HEK293 (cell line): ENCODE measurements around the gene USP9Y.

Experiments
- CTCF ChIA-PET: fragments of 350-600 bp; formaldehyde crosslinking; extraction: SDS; loops from one replicate; lab custom pipeline; 2021; ENCODE audit warnings: antibody characterized with exemption; lab: Yijun Ruan, JAX
- POLR2A ChIA-PET: fragments of 300-600 bp; formaldehyde crosslinking; extraction: SDS; loops from one replicate; lab custom pipeline; 2020; ENCODE audit warnings: antibody characterized with exemption, inconsistent platforms; lab: Yijun Ruan, JAX
- H3K27ac ChIP-seq: fragments of 200-500 bp; sonication (Bioruptor generic); 2 replicates; pipeline ENCODE4 v1.5.1; 2014; ENCODE audit warnings: low read depth, low read length, control low read depth, inconsistent platforms; ENCODE audit errors: extremely low read depth
- H3K36me3 ChIP-seq, 2 experiments: fragments of 200-500 bp in 1 of 2; sonication (Bioruptor generic) in 1 of 2; 1 replicate in 1 of 2; 2 replicates in 1 of 2; pipeline ENCODE4 v1.5.1; 2014 to 2017; ENCODE audit warnings: inconsistent platforms in 2 of 2, low read length in 2 of 2; ENCODE audit not compliant: control insufficient read depth in 2 of 2, insufficient read depth in 1 of 2
- H3K4me1 ChIP-seq: fragments of 200-500 bp; sonication (Bioruptor generic); 2 replicates; pipeline ENCODE4 v1.5.1; 2014; ENCODE audit warnings: mild to moderate bottlenecking, low read length, inconsistent platforms; ENCODE audit not compliant: control insufficient read depth, insufficient read depth
- H3K4me3 ChIP-seq: 2 replicates; pipeline ENCODE4 v1.5.1; 2011; ENCODE audit warnings: low read depth, mild to moderate bottlenecking, control low read depth, low read length, moderate library complexity
- H3K9me3 ChIP-seq: fragments of 200-500 bp; sonication (Bioruptor generic); 2 replicates; pipeline ENCODE4 v1.5.1; 2014; ENCODE audit warnings: low read depth, low read length, inconsistent platforms; ENCODE audit not compliant: control insufficient read depth, insufficient read depth
- GLIS1 ChIP-seq: fragments of 450-650 bp; formaldehyde crosslinking; IDR thresholded peaks from 2 replicates; pipeline ENCODE4 v1.5.1; 2016; ENCODE audit warnings: missing biosample characterization, missing genetic modification characterization
- INSM2 ChIP-seq: fragments of 450-650 bp; formaldehyde crosslinking; IDR thresholded peaks from 2 replicates; pipeline ENCODE4 v1.5.1; 2016; ENCODE audit warnings: missing biosample characterization, missing genetic modification characterization
- REST ChIP-seq: fragments of 450-650 bp; formaldehyde crosslinking; IDR thresholded peaks from 2 replicates; pipeline ENCODE4 v1.5.1; 2016; ENCODE audit warnings: missing biosample characterization, missing genetic modification characterization
- SCRT1 ChIP-seq: fragments of 450-650 bp; formaldehyde crosslinking; IDR thresholded peaks from 2 replicates; pipeline ENCODE4 v1.5.1; 2016; ENCODE audit warnings: missing biosample characterization, missing genetic modification characterization, borderline replicate concordance
- YY1 ChIP-seq: fragments of 450-650 bp; formaldehyde crosslinking; IDR thresholded peaks from 2 replicates; pipeline ENCODE4 v1.5.1; 2018; ENCODE audit warnings: missing biosample characterization, missing genetic modification characterization
- YY2 ChIP-seq: fragments of 450-650 bp; formaldehyde crosslinking; IDR thresholded peaks from 2 replicates; pipeline ENCODE4 v1.5.1; 2016; ENCODE audit warnings: missing biosample characterization, missing genetic modification characterization
- ZBTB7A ChIP-seq: fragments of 450-650 bp; formaldehyde crosslinking; IDR thresholded peaks from 2 replicates; pipeline ENCODE4 v1.5.1; 2016; ENCODE audit warnings: low read depth, missing biosample characterization, missing genetic modification characterization
- ZIC2 ChIP-seq: fragments of 450-650 bp; formaldehyde crosslinking; IDR thresholded peaks from 2 replicates; pipeline ENCODE4 v1.5.1; 2016; ENCODE audit warnings: missing biosample characterization, missing genetic modification characterization
- ZNF184 ChIP-seq: fragments of 450-650 bp; IDR thresholded peaks from 2 replicates; pipeline ENCODE4 v1.5.1; 2018; ENCODE audit warnings: missing biosample characterization, mild to moderate bottlenecking, missing genetic modification characterization
- ZNF202 ChIP-seq: fragments of 450-650 bp; formaldehyde crosslinking; IDR thresholded peaks from 2 replicates; pipeline ENCODE4 v1.5.1; 2016; ENCODE audit warnings: missing biosample characterization, missing genetic modification characterization, borderline replicate concordance
- ZNF239 ChIP-seq: fragments of 450-650 bp; formaldehyde crosslinking; IDR thresholded peaks from 2 replicates; pipeline ENCODE4 v1.5.1; 2016; ENCODE audit warnings: missing biosample characterization, missing genetic modification characterization
- ZNF302 ChIP-seq: fragments of 450-650 bp; formaldehyde crosslinking; IDR thresholded peaks from 2 replicates; pipeline ENCODE4 v1.5.1; 2016; ENCODE audit warnings: missing biosample characterization, missing genetic modification characterization, low read depth
- ZNF394 ChIP-seq: fragments of 450-650 bp; formaldehyde crosslinking; IDR thresholded peaks from 2 replicates; pipeline ENCODE4 v1.5.1; 2016; ENCODE audit warnings: missing biosample characterization, missing genetic modification characterization, mild to moderate bottlenecking, moderate library complexity, borderline replicate concordance
- ZNF416 ChIP-seq: fragments of 450-650 bp; formaldehyde crosslinking; IDR thresholded peaks from 2 replicates; pipeline ENCODE4 v1.5.1; 2016; ENCODE audit warnings: missing biosample characterization, missing genetic modification characterization
- ZNF571 ChIP-seq: fragments of 450-650 bp; formaldehyde crosslinking; IDR thresholded peaks from 2 replicates; pipeline ENCODE4 v1.5.0; 2017; ENCODE audit warnings: missing biosample characterization, missing genetic modification characterization
- ZNF621 ChIP-seq: fragments of 450-650 bp; formaldehyde crosslinking; IDR thresholded peaks from 2 replicates; pipeline ENCODE4 v1.5.1; 2017; ENCODE audit warnings: missing biosample characterization, missing genetic modification characterization
- ZNF645 ChIP-seq: fragments of 450-650 bp; formaldehyde crosslinking; IDR thresholded peaks from 2 replicates; pipeline ENCODE4; 2016; ENCODE audit warnings: missing biosample characterization, missing genetic modification characterization
- ZNF677 ChIP-seq: fragments of 450-650 bp; IDR thresholded peaks from 2 replicates; pipeline ENCODE4 v1.5.0; 2018; ENCODE audit warnings: missing biosample characterization, mild to moderate bottlenecking, missing genetic modification characterization, moderate library complexity
- ZSCAN30 ChIP-seq: fragments of 450-650 bp; IDR thresholded peaks from 2 replicates; pipeline ENCODE4 v1.5.1; 2018; ENCODE audit warnings: missing biosample characterization, mild to moderate bottlenecking, missing genetic modification characterization, moderate library complexity
- TF ChIP-seq, protein P1 (sequence below): fragments of 450-650 bp; formaldehyde crosslinking; conservative IDR thresholded peaks from 2 replicates; pipeline ENCODE4 v1.5.1; 2016; ENCODE audit warnings: low read depth, missing biosample characterization, missing genetic modification characterization

USP9Y gene

DNA sequence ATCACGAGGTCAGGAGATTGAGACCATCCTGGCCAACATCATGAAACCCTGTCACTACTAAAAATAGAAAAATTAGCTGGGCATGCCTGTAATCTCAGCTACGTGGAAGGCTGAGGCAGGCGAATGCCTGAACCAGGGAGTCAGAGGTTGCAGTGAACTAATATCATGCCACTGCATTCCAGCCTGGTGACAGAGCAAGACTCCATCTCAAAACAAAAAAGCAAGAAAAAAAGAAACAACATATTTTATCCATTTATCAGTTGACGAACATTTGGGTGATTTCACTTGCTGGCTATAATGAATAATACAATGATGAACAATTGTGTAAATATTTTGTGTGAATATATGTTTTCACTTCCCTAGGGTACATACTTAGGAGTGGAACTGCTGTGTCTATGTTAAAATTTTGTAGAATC lies 49.4 kb upstream of the USP9Y start:
- H3K9me3 ChIP-seq = no peaks in the 10 kb centered on the region
- H3K4me3 ChIP-seq = no peak overlapping the region
- no peaks in the 10 kb centered on the region for H3K4me1 ChIP-seq
- ChIA-PET POLR2A (no interaction called here), CTCF (no interaction called here)
- TF ChIP-seq ZNF239 (tag by site-specific recombination) (no peak), REST (no peak)
- H3K27ac ChIP-seq = no peak overlapping the region
- no peaks in the 10 kb centered on the region for H3K36me3 ChIP-seq

DNA sequence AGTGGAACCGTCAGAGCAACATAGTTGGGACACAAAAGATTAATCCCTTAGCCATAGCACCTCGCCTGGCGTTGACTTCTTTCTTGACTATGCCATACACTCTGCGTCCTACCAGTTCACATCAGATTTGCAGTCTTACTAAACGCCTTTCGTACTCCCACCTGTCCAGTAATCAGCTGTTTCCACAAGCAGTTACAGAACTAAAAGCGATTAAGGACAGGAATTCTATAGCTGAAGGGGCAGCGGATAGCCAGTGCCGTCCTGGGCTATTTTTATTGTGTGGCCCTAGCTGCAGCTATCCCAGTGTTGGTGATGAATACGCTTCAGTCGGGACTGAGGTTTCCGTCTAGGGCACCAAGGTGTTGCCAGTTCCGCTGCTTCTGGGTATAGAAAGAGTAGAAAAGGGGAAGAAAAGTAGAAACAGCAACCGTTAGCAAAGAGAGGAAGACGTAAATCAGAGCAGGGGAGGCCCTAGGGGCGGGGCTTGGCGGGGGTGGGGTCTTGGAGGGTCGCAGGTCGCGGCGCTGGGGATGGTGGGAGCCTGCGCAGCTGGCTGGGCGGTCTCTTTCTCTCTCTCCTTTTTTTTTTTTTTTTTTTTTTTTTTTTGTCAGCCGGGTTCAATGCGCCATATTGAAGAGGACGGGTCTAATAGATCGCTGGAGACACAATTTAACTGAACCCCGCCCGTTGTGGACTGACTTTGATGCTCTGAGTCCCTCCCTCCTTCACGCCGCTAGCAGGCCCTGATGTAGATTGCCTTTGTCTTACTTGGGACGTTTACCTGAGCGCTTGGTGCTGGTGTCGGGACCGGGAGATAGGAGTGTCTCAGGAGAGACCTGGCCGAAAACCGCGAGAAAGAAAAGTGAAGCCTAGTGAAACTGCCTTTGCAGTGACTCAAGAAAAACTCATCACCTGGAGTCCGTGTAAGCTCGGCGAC lies 39.0 kb upstream of the USP9Y start:
- ChIA-PET CTCF (no interaction called here), POLR2A (no interaction called here)
- H3K9me3 ChIP-seq = no peaks in the 10 kb centered on the region
- H3K4me1 ChIP-seq = no peaks in the 10 kb centered on the region
- no peak overlapping the region for H3K4me3 ChIP-seq
- no peaks in the 10 kb centered on the region for H3K36me3 ChIP-seq
- no peak overlapping the region for H3K27ac ChIP-seq
- no peak for TF ChIP-seq ZIC2 (tag by site-specific recombination)
- TF ChIP-seq ZNF571 (tag by site-specific recombination) = no peak
- TF ChIP-seq ZNF645 (tag by site-specific recombination) = no peak
- no peak for TF ChIP-seq ZNF677
- TF ChIP-seq, protein P1, sequence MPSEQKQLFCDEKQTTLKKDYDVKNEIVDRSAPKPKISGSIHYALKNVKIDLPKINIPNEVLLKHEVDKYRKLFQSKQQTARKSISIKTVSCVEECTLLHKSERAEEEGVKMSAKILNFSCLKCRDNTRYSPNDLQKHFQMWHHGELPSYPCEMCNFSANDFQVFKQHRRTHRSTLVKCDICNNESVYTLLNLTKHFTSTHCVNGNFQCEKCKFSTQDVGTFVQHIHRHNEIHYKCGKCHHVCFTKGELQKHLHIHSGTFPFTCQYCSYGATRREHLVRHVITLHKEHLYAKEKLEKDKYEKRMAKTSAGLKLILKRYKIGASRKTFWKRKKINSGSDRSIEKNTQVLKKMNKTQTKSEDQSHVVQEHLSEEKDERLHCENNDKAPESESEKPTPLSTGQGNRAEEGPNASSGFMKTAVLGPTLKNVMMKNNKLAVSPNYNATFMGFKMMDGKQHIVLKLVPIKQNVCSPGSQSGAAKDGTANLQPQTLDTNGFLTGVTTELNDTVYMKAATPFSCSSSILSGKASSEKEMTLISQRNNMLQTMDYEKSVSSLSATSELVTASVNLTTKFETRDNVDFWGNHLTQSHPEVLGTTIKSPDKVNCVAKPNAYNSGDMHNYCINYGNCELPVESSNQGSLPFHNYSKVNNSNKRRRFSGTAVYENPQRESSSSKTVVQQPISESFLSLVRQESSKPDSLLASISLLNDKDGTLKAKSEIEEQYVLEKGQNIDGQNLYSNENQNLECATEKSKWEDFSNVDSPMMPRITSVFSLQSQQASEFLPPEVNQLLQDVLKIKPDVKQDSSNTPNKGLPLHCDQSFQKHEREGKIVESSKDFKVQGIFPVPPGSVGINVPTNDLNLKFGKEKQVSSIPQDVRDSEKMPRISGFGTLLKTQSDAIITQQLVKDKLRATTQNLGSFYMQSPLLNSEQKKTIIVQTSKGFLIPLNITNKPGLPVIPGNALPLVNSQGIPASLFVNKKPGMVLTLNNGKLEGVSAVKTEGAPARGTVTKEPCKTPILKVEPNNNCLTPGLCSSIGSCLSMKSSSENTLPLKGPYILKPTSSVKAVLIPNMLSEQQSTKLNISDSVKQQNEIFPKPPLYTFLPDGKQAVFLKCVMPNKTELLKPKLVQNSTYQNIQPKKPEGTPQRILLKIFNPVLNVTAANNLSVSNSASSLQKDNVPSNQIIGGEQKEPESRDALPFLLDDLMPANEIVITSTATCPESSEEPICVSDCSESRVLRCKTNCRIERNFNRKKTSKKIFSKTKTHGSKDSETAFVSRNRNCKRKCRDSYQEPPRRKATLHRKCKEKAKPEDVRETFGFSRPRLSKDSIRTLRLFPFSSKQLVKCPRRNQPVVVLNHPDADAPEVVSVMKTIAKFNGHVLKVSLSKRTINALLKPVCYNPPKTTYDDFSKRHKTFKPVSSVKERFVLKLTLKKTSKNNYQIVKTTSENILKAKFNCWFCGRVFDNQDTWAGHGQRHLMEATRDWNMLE (tag by site-specific recombination) = no peak
- TF ChIP-seq ZNF416 (tag by site-specific recombination) = no peak
- TF ChIP-seq ZNF302 (tag by site-specific recombination) = no peak
- TF ChIP-seq ZNF184 (tag by site-specific recombination) = no peak
- TF ChIP-seq GLIS1 (tag by site-specific recombination) = no peak
- no peak for TF ChIP-seq ZBTB7A (tag by site-specific recombination)
- TF ChIP-seq ZSCAN30 (tag by site-specific recombination) = no peak
- no peak for TF ChIP-seq SCRT1 (tag by site-specific recombination)
- no peak for TF ChIP-seq YY2 (tag by site-specific recombination)
- no peak for TF ChIP-seq ZNF394
- no peak for TF ChIP-seq INSM2 (tag by site-specific recombination)
- no peak for TF ChIP-seq ZNF621 (tag by site-specific recombination)
- TF ChIP-seq YY1 = no peak
- TF ChIP-seq ZNF202 (tag by site-specific recombination) = no peak
